ENCODE measurements around the gene MBTD1.

The MBTD1 gene

GRCh38 chr17:51144266-51145022 lies 115.4 kb downstream of the MBTD1 start:
- DNase-seq (ENCODE audit: low read depth): no peak

- DNase-seq (ENCODE audit: low read depth): no peak
These were observed 117.3 kb downstream of the MBTD1 start for GRCh38 chr17:51142597-51142996.

- no peak for DNase-seq (ENCODE audit: low read depth)
These were observed 123.9 kb downstream of the MBTD1 start for GRCh38 chr17:51135956-51136355.

GRCh38 chr17:51133365-51133764 lies 126.5 kb downstream of the MBTD1 start:
- no peak for DNase-seq (ENCODE audit: low read depth)

DNA sequence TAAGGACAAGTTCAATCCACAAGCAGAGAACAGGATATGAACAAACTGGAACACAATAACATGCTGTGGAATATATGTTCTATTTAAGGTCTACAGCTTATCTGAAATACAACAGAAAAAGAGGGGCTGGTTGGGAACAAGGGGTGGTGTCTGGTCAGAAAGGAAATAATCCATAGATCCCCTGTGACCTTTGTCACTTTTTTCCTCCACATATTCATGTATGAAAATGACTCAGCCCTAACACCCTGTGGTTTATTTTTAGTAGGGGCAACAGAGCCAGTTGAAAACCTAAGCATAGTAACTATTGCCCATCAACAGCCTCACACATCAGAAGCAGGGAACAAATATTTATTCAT lies 126.9 kb downstream of the MBTD1 start:
- DNase-seq (ENCODE audit: low read depth): no peak

GRCh38 chr17:51128076-51128475 lies 131.8 kb downstream of the MBTD1 start:
- no peak for DNase-seq (ENCODE audit: low read depth)

Measured in iris pigment epithelial cell (primary cell).